ENCODE measurements around the gene RFX5.

DNA sequence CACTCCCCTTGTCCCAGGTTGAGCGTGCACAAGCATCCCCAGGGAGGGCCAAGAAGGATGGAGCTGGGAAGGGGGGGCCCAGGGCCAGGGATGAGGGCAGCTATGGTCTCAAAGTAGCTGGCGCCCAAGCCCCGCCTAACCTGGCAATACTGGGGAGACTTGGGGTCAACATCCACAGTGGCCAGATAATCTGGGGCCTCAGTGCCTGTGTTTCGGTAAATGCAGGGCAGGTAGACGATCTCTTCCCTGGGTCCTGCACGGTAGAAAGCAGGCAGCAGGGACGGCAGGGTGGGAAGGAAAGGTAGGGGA is 22.2 kb upstream of the RFX5 start:
- TF ChIP-seq EZH2 (IDR thresholded peaks at IDR 0.05; ENCODE audit: low read length) = no peak
- TF ChIP-seq, protein P1, sequence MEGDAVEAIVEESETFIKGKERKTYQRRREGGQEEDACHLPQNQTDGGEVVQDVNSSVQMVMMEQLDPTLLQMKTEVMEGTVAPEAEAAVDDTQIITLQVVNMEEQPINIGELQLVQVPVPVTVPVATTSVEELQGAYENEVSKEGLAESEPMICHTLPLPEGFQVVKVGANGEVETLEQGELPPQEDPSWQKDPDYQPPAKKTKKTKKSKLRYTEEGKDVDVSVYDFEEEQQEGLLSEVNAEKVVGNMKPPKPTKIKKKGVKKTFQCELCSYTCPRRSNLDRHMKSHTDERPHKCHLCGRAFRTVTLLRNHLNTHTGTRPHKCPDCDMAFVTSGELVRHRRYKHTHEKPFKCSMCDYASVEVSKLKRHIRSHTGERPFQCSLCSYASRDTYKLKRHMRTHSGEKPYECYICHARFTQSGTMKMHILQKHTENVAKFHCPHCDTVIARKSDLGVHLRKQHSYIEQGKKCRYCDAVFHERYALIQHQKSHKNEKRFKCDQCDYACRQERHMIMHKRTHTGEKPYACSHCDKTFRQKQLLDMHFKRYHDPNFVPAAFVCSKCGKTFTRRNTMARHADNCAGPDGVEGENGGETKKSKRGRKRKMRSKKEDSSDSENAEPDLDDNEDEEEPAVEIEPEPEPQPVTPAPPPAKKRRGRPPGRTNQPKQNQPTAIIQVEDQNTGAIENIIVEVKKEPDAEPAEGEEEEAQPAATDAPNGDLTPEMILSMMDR (optimal IDR thresholded peaks at IDR 0.05 in 1 of 3, IDR thresholded peaks at IDR 0.05 in 1 of 3, conservative IDR thresholded peaks at IDR 0.05 in 1 of 3; ENCODE audit: extremely low read depth in 1 of 3, insufficient read depth in 2 of 3, low read length in 3 of 3) = no peak

All from keratinocyte (primary cell).